AG09309 (cell line): ENCODE results near the gene PGM5.

Source experiments
- DNase-seq: peaks from one replicate; pipeline ENCODE4 v3.0.0-alpha.2; 2010; ENCODE audit warnings: low read depth
- H3K4me3 ChIP-seq: 2 replicates; pipeline ENCODE4 v1.5.1; 2011; ENCODE audit warnings: mild to moderate bottlenecking, low read depth, low read length, moderate library complexity; ENCODE audit not compliant: control insufficient read depth
- CTCF ChIP-seq: IDR thresholded peaks from 2 replicates; pipeline ENCODE4 v1.5.1; 2011; ENCODE audit warnings: mild to moderate bottlenecking, low read depth, low read length, inconsistent platforms; ENCODE audit not compliant: insufficient read depth, control insufficient read depth; ENCODE audit errors: missing control alignments

Gene PGM5

GRCh38 chr9:68470634-68471033, 114.2 kb downstream of the PGM5 start:
- no peak overlapping the region for H3K4me3 ChIP-seq
- no peak for TF ChIP-seq CTCF
- DNase-seq = no peak

- TF ChIP-seq CTCF = no peak
- no peak for DNase-seq
- H3K4me3 ChIP-seq = no peak overlapping the region
Observed at GRCh38 chr9:68472119-68472518, 115.7 kb downstream of the PGM5 start.

- TF ChIP-seq CTCF = no peak
- DNase-seq = no peak
- H3K4me3 ChIP-seq = no peak overlapping the region
Observed at GRCh38 chr9:68473790-68474189, 117.4 kb downstream of the PGM5 start.

GRCh38 chr9:68476422-68476821, 120.0 kb downstream of the PGM5 start:
- H3K4me3 ChIP-seq = no peak overlapping the region
- no peak for TF ChIP-seq CTCF
- DNase-seq = no peak

GRCh38 chr9:68476847-68477246, 120.4 kb downstream of the PGM5 start:
- no peak for DNase-seq
- TF ChIP-seq CTCF = no peak
- no peak overlapping the region for H3K4me3 ChIP-seq

GRCh38 chr9:68480807-68481206, 124.4 kb downstream of the PGM5 start:
- no peak overlapping the region for H3K4me3 ChIP-seq
- no peak for TF ChIP-seq CTCF
- DNase-seq = no peak

GRCh38 chr9:68482548-68482947, 126.1 kb downstream of the PGM5 start:
- DNase-seq = no peak
- H3K4me3 ChIP-seq = no peak overlapping the region
- TF ChIP-seq CTCF = no peak
